Keratinocyte (primary cell): Measurements from ENCODE around the gene RDH12.

Experiments used
- EZH2 ChIP-seq: IDR thresholded peaks from one replicate; pipeline ENCODE4 v1.6.1; 2012; ENCODE audit warnings: inconsistent platforms, mild to moderate bottlenecking, low read length, moderate library complexity
- TF ChIP-seq, protein P1 (sequence below), 3 experiments: IDR thresholded peaks in 1 of 3; conservative IDR thresholded peaks in 1 of 3; optimal IDR thresholded peaks in 1 of 3; 2 replicates in 2 of 3; 3 replicates in 1 of 3; pipeline versions ENCODE3 to v1.5.1; 2011; ENCODE audit warnings: low read length in 3 of 3, mild to moderate bottlenecking in 3 of 3, moderate library complexity in 2 of 3, control low read depth in 1 of 3, inconsistent platforms in 1 of 3; ENCODE audit not compliant: insufficient read depth in 2 of 3; ENCODE audit errors: extremely low read depth in 1 of 3

DNA sequence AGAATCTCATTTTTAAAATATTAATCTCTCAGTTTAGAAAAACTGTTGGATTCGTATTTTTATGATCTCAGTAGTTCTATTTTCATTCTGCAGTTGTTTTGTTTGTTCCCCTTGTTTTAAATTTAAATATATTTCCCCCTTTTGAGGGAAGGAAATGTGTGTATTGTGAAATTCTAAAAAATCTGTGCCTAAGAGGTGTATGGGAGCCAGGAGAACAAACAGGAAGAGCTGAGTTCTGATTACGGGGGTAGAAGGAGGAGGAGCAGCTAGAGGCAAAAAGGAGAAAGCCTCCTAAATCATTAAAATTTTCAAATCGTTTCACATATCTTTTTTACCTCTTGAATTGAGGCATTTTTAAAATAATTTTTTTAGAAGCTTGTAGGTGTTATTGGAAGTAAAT is 2.3 kb downstream of the RDH12 start:
- TF ChIP-seq, protein P1, sequence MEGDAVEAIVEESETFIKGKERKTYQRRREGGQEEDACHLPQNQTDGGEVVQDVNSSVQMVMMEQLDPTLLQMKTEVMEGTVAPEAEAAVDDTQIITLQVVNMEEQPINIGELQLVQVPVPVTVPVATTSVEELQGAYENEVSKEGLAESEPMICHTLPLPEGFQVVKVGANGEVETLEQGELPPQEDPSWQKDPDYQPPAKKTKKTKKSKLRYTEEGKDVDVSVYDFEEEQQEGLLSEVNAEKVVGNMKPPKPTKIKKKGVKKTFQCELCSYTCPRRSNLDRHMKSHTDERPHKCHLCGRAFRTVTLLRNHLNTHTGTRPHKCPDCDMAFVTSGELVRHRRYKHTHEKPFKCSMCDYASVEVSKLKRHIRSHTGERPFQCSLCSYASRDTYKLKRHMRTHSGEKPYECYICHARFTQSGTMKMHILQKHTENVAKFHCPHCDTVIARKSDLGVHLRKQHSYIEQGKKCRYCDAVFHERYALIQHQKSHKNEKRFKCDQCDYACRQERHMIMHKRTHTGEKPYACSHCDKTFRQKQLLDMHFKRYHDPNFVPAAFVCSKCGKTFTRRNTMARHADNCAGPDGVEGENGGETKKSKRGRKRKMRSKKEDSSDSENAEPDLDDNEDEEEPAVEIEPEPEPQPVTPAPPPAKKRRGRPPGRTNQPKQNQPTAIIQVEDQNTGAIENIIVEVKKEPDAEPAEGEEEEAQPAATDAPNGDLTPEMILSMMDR (optimal IDR thresholded peaks at IDR 0.05 in 1 of 3, IDR thresholded peaks at IDR 0.05 in 1 of 3, conservative IDR thresholded peaks at IDR 0.05 in 1 of 3; ENCODE audit: extremely low read depth in 1 of 3, insufficient read depth in 2 of 3, low read length in 3 of 3), result no peak
- TF ChIP-seq EZH2, result no peak
